ENCODE results near the gene VASP.

The VASP gene

GRCh38 chr19:45473682-45474605, 33.3 kb upstream of the VASP start:
- DNase-seq (ENCODE audit: low read depth in 1 of 2, low spot score in 1 of 2), result no peak

GRCh38 chr19:45474606-45475521, 32.4 kb upstream of the VASP start:
- no peak for DNase-seq (ENCODE audit: low read depth in 1 of 2, low spot score in 1 of 2)

- DNase-seq (ENCODE audit: low read depth in 1 of 2, low spot score in 1 of 2), result no peak
Observed at GRCh38 chr19:45475537-45476291, 31.6 kb upstream of the VASP start.

- no peak for DNase-seq (ENCODE audit: low read depth in 1 of 2, low spot score in 1 of 2)
Observed at GRCh38 chr19:45476304-45476703, 31.0 kb upstream of the VASP start.

- no peak for DNase-seq (ENCODE audit: low read depth in 1 of 2, low spot score in 1 of 2)
Observed at GRCh38 chr19:45477186-45477585, 30.1 kb upstream of the VASP start.

GRCh38 chr19:45477713-45478453, 29.4 kb upstream of the VASP start:
- DNase-seq (ENCODE audit: low read depth in 1 of 2, low spot score in 1 of 2), result no peak

- peak; percentile 79 to 83 for DNase-seq (ENCODE audit: low read depth in 1 of 2, low spot score in 1 of 2)
Observed at GRCh38 chr19:45478454-45479238, 28.6 kb upstream of the VASP start.

GRCh38 chr19:45483033-45483432, 24.2 kb upstream of the VASP start:
- no peak for DNase-seq (ENCODE audit: low read depth in 1 of 2, low spot score in 1 of 2)

- DNase-seq (ENCODE audit: low read depth in 1 of 2, low spot score in 1 of 2), result no peak
Observed at GRCh38 chr19:45484273-45484945, 22.9 kb upstream of the VASP start.

GRCh38 chr19:45485305-45486077, 21.8 kb upstream of the VASP start:
- DNase-seq (ENCODE audit: low read depth in 1 of 2, low spot score in 1 of 2), result peak; percentile 93 to 97

GRCh38 chr19:45488708-45489107, 18.6 kb upstream of the VASP start:
- no peak for DNase-seq (ENCODE audit: low read depth in 1 of 2, low spot score in 1 of 2)

- no peak for DNase-seq (ENCODE audit: low read depth in 1 of 2, low spot score in 1 of 2)
Observed at GRCh38 chr19:45489216-45489855, 17.9 kb upstream of the VASP start.

- DNase-seq (ENCODE audit: low read depth in 1 of 2, low spot score in 1 of 2), result no peak
Observed at GRCh38 chr19:45492137-45492626, 15.1 kb upstream of the VASP start.

GRCh38 chr19:45492627-45493470, 14.4 kb upstream of the VASP start:
- no peak for DNase-seq (ENCODE audit: low read depth in 1 of 2, low spot score in 1 of 2)

GRCh38 chr19:45494261-45494916, 12.9 kb upstream of the VASP start:
- no peak for DNase-seq (ENCODE audit: low read depth in 1 of 2, low spot score in 1 of 2)

- DNase-seq (ENCODE audit: low read depth in 1 of 2, low spot score in 1 of 2), result no peak
Observed at GRCh38 chr19:45495178-45495577, 12.1 kb upstream of the VASP start.

Measured in activated T-helper 1 cell treated with anti-CD3 and anti-CD28 coated beads, Interleukin-2, amount 50 U/mL, for 16 hours (primary cell).